Panc1 (cell line): ENCODE data around the gene SLC7A5. TPM values are rescaled to one million over a fixed set of nuclear protein-coding genes. Genes with fewer than 3 reads are reported as not detected.

ENCODE experiments used
- ATAC-seq: fragments of 200-7000 bp; cut with Tn5 transposase; 2 replicates; pipeline ENCODE4 v1.9.1; 2020; ENCODE audit warnings: mild to moderate bottlenecking, moderate library complexity
- BruUV-seq: library from RNA; stranded (reverse); fragments of 400-500 nt; replicated peaks from 2 replicates; lab custom pipeline; 2021; lab: Mats Ljungman, UMichigan
- CTCF ChIA-PET: fragments of 300-600 bp; sonication (Branson Sonifier 250); formaldehyde crosslinking; loops from one replicate; lab custom pipeline; 2022; ENCODE audit warnings: antibody characterized with exemption; lab: Charles Lee
- POLR2A ChIA-PET: fragments of 300-600 bp; sonication (Branson Sonifier 250); formaldehyde crosslinking; loops from one replicate; lab custom pipeline; 2022; ENCODE audit warnings: antibody characterized with exemption; lab: Charles Lee
- DNase-seq: peaks from one replicate; pipeline ENCODE4 v3.0.0-alpha.2; 2010; ENCODE audit warnings: low read depth, low spot score
- H3K27ac ChIP-seq: 2 replicates; pipeline ENCODE4 v1.5.1; 2011; ENCODE audit warnings: mild to moderate bottlenecking, low read length, inconsistent platforms
- H3K27me3 ChIP-seq: fragments of 200-500 bp; sonication (Bioruptor generic); 2 replicates; pipeline ENCODE4 v1.6.0; 2014; ENCODE audit warnings: low read length, inconsistent platforms; ENCODE audit not compliant: control insufficient read depth, insufficient read depth
- H3K36me3 ChIP-seq: fragments of 200-500 bp; sonication (Bioruptor generic); 2 replicates; pipeline ENCODE4 v1.5.1; 2014; ENCODE audit warnings: inconsistent platforms, mild to moderate bottlenecking, low read length, moderate library complexity; ENCODE audit not compliant: control insufficient read depth, insufficient read depth
- H3K4me1 ChIP-seq: 2 replicates; pipeline ENCODE4 v1.5.1; 2011; ENCODE audit warnings: inconsistent platforms, mild to moderate bottlenecking, low read length, moderate library complexity; ENCODE audit not compliant: control insufficient read depth, insufficient read depth
- H3K4me3 ChIP-seq, 2 experiments: 2 replicates each; pipeline ENCODE4 v1.5.1; 2011 to 2012; ENCODE audit warnings: low read depth in 2 of 2, low read length in 2 of 2, mild to moderate bottlenecking in 2 of 2, inconsistent platforms in 1 of 2, moderate library complexity in 1 of 2
- H3K9me3 ChIP-seq: fragments of 200-500 bp; sonication (Bioruptor generic); 2 replicates; pipeline ENCODE4 v1.5.1; 2014; ENCODE audit warnings: low read depth, mild to moderate bottlenecking, inconsistent platforms, low read length, moderate library complexity; ENCODE audit not compliant: control insufficient read depth, insufficient read depth
- CTCF ChIP-seq: fragments of 450-650 bp; IDR thresholded peaks from 2 replicates; pipeline ENCODE4 v1.5.1; 2017; ENCODE audit warnings: mild to moderate bottlenecking
- POLR2AphosphoS5 ChIP-seq: IDR thresholded peaks from 2 replicates; pipeline ENCODE4 v1.6.1; 2012; ENCODE audit warnings: mild to moderate bottlenecking, low read depth, low read length, moderate library complexity
- REST ChIP-seq, 2 experiments: IDR thresholded peaks; 2 replicates each; pipeline ENCODE4 v1.6.1; 2011 to 2012; ENCODE audit warnings: low read depth in 2 of 2, control low read depth in 1 of 2, low read length in 1 of 2, mild to moderate bottlenecking in 1 of 2, moderate library complexity in 1 of 2; ENCODE audit not compliant: insufficient read depth in 1 of 2
- SIN3A ChIP-seq: IDR thresholded peaks from 2 replicates; pipeline ENCODE4 v1.6.1; 2012; ENCODE audit warnings: low read depth, mild to moderate bottlenecking, low read length, moderate library complexity, borderline replicate concordance; ENCODE audit not compliant: insufficient read depth
- TCF7L2 ChIP-seq: IDR thresholded peaks from 2 replicates; pipeline ENCODE4 v1.6.1; 2011; ENCODE audit warnings: mild to moderate bottlenecking, low read depth, low read length, inconsistent platforms
- in situ Hi-C: cut with HindIII; loops from 2 replicates; pipeline ENCODE4 v1.10.0; 2016; ENCODE audit warnings: low sequenced_read_pairs, low pct_unique_long_range_greater_than_20kb
- intact Hi-C: fragments of 100-400 bp; cut with micrococcal nuclease; formaldehyde crosslinking; loops from one replicate; pipeline ENCODE4 v1.10.0; 2022; ENCODE audit not compliant: unreplicated experiment
- total RNA-seq: library from RNA; stranded (reverse); gene quantifications from one replicate; pipeline ENCODE4 v1.2.1, GENCODE V29; 2021; ENCODE audit not compliant: unreplicated experiment

The SLC7A5 gene
- total RNA-seq, 1 experiment from 2014 or later: 231 TPM

- no peaks in the 10 kb centered on the region for H3K27me3 ChIP-seq
- POLR2A ChIA-PET: no interaction called here
- BruUV-seq: no TSS peak
- intact Hi-C loops (no loop called here), in situ Hi-C loops (no loop called here)
- ATAC-seq (no peak), DNase-seq (no peak)
- TF ChIP-seq TCF7L2 (no peak), POLR2AphosphoS5 (no peak; the same call in 1 of the 2 replicates), CTCF (no peak), REST (IDR thresholded peaks at IDR 0.05; ENCODE audit: insufficient read depth in 1 of 2, low read depth in 2 of 2, low read length in 1 of 2) (no peak), SIN3A (no peak)
- H3K4me3 ChIP-seq: no peak overlapping the region
- peaks cover 48% of the 10 kb centered on the region for H3K4me1 ChIP-seq
- no peaks in the 10 kb centered on the region for H3K9me3 ChIP-seq
- CTCF ChIA-PET: interaction anchor here (1.1 kb wide), 1 partner anchor 67 kb away, joined by 5 read pairs; no protein-coding TSS in a partner anchor
- peak overlapping the region; percentile 44; the same call in 1 of the 2 replicates for H3K27ac ChIP-seq
- peaks cover 2% of the 10 kb centered on the region for H3K36me3 ChIP-seq
Measured at GRCh38 chr16:87845807-87846619, 23.3 kb downstream of the SLC7A5 start.

GRCh38 chr16:87845213-87845612 is 24.1 kb downstream of the SLC7A5 start:
- ATAC-seq (peak; percentile 80), DNase-seq (no peak)
- CTCF ChIA-PET: no interaction called here
- in situ Hi-C loops (no loop called here), intact Hi-C loops (no loop called here)
- POLR2A ChIA-PET: no interaction called here
- Histone ChIP-seq H3K4me3 (no peak overlapping the region), H3K9me3 (no peaks in the 10 kb centered on the region), H3K27me3 (no peaks in the 10 kb centered on the region), H3K27ac (no peak overlapping the region), H3K36me3 (no peaks in the 10 kb centered on the region; the same call in none of the 2 replicates), H3K4me1 (peaks cover 40% of the 10 kb centered on the region)
- TF ChIP-seq TCF7L2: no peak
- no peak for TF ChIP-seq SIN3A
- no peak for TF ChIP-seq POLR2AphosphoS5
- TF ChIP-seq REST (IDR thresholded peaks at IDR 0.05; ENCODE audit: insufficient read depth in 1 of 2, low read depth in 2 of 2, low read length in 1 of 2): no peak
- TF ChIP-seq CTCF: no peak
- BruUV-seq: no TSS peak
